ENCODE data around the gene THBS1.

The THBS1 gene

DNA sequence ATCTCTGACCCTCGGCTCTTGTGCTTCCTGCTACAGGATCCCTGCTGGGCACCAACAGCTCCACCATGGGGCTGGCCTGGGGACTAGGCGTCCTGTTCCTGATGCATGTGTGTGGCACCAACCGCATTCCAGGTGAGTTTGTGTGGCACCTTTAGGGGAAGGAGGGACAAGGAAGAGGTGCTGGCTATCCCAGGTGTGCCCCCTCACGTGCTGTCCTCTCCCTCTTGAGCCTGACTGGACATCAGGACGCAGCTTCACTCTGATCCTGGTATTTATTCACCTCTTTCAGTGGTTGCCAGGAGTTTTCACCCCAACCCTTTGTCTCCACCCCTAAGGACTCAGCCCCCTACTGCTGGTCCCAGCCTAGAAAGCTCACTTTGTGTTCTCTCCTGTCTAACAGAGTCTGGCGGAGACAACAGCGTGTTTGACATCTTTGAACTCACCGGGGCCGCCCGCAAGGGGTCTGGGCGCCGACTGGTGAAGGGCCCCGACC lies 960 bp downstream of the THBS1 start:
- TF ChIP-seq ZNF274 (IDR thresholded peaks at IDR 0.05; ENCODE audit: low read depth, low read length) = no peak
- no peak overlapping the region for H3K4me3 ChIP-seq (ENCODE audit: low read length)

GRCh38 chr15:39582286-39582976 lies 1.6 kb downstream of the THBS1 start:
- no peak overlapping the region for H3K4me3 ChIP-seq (ENCODE audit: low read length)
- no peak for TF ChIP-seq ZNF274 (IDR thresholded peaks at IDR 0.05; ENCODE audit: low read depth, low read length)

DNA sequence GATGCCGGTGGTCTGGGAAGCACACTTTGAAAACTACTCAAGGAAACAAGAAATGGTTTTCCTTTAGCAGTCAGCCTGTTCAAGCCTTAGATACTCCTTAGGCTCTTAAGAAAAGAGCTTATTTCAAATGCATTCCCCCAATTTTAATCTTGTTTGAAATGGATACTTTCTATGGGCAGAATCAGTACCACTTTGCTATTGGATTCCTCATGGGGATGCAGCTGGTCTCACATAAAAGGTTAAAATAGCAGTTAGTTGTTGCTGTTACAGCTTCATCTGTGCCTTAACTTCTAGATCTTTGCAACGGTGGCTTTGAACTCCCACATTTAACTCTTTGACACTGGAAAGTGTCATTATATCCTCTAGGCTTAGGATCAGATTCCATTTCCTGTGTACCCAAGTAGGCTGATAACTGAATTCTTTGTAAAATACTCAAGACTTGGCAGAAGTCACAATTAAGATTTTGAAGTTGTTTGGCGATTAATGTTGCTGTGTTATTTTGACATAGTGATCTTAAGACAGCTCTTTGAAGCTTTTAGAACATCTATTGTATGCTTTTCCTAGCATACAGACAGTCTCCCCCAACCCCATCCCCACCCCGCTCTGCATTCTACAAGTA lies 2.2 kb downstream of the THBS1 start:
- H3K4me3 ChIP-seq (ENCODE audit: low read length) = no peak overlapping the region
- TF ChIP-seq ZNF274 (IDR thresholded peaks at IDR 0.05; ENCODE audit: low read depth, low read length) = no peak

- no peak overlapping the region for H3K4me3 ChIP-seq (ENCODE audit: low read length)
- no peak for TF ChIP-seq ZNF274 (IDR thresholded peaks at IDR 0.05; ENCODE audit: low read depth, low read length)
Measured at GRCh38 chr15:39583596-39584265, 2.9 kb downstream of the THBS1 start.

DNA sequence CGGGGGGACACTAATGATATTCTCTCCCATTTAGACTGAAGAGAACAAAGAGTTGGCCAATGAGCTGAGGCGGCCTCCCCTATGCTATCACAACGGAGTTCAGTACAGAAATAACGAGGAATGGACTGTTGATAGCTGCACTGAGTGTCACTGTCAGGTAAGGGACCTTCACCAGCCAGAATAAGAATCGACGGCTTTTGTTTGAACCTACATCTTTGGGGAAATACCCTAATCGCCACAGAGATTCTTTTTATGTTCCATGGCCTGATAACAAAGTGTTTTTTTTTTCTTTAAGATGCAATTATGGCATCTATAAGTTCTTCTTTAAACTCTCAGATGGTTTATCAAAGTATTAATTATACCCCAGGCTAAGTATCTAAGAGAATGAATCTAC lies 3.4 kb downstream of the THBS1 start:
- H3K4me3 ChIP-seq (ENCODE audit: low read length) = no peak overlapping the region

GRCh38 chr15:39584662-39585388 lies 3.9 kb downstream of the THBS1 start:
- no peak for TF ChIP-seq ZNF274 (IDR thresholded peaks at IDR 0.05; ENCODE audit: low read depth, low read length)
- H3K4me3 ChIP-seq (ENCODE audit: low read length) = no peak overlapping the region

More for the DNA sequence above, 3.4 kb downstream of the THBS1 start:
- no peak for TF ChIP-seq ZNF274 (IDR thresholded peaks at IDR 0.05; ENCODE audit: low read depth, low read length)

DNA sequence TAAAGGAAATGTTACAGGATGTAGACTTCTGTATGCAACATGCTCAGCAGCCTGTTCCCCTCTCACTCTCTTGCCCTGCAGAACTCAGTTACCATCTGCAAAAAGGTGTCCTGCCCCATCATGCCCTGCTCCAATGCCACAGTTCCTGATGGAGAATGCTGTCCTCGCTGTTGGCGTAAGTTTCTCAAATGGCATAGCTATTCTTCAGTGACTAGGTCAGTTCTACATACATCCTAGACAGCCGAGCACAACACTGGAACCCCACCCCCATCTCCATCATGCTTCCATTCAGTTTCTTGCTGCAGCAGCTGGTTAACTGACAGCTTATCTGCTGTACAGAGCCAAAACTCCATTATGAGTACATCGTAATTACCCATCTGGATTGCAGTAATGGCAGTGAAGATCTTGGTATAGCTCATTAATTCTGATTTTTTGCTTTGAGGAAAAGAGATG lies 4.5 kb downstream of the THBS1 start:
- no peak for TF ChIP-seq ZNF274 (IDR thresholded peaks at IDR 0.05; ENCODE audit: low read depth, low read length)
- no peak overlapping the region for H3K4me3 ChIP-seq (ENCODE audit: low read length)

- no peak for TF ChIP-seq ZNF274 (IDR thresholded peaks at IDR 0.05; ENCODE audit: low read depth, low read length)
- no peak overlapping the region for H3K4me3 ChIP-seq (ENCODE audit: low read length)
Measured at GRCh38 chr15:39585871-39586301, 5.0 kb downstream of the THBS1 start.

GRCh38 chr15:39586387-39587095 lies 5.7 kb downstream of the THBS1 start:
- TF ChIP-seq ZNF274 (IDR thresholded peaks at IDR 0.05; ENCODE audit: low read depth, low read length) = no peak

DNA sequence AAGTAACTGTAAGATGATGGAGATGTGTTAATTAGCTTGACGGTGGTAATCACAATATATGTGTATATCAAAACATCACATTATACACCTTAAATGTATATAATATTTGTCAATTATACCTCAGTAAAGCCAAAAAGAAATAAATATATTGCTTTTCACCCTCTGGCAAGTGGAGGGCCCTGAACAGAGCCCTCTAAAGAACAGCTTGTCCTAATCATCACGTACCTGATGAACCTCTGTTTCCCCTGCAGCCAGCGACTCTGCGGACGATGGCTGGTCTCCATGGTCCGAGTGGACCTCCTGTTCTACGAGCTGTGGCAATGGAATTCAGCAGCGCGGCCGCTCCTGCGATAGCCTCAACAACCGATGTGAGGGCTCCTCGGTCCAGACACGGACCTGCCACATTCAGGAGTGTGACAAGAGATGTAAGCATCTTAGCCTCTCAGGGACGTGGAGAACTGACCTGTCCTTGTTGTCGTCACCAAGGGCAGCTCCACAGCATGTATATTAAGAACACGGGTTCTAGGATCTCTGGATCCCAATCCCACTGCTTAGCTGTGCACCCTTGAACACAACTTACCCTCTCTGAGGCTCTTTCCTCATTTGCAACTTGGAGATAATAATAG lies 6.3 kb downstream of the THBS1 start:
- no peak overlapping the region for H3K4me3 ChIP-seq (ENCODE audit: low read length)
- no peak for TF ChIP-seq ZNF274 (IDR thresholded peaks at IDR 0.05; ENCODE audit: low read depth, low read length)

More at GRCh38 chr15:39586387-39587095, 5.7 kb downstream of the THBS1 start:
- H3K4me3 ChIP-seq (ENCODE audit: low read length) = no peak overlapping the region

- H3K4me3 ChIP-seq (ENCODE audit: low read length) = no peak overlapping the region
- TF ChIP-seq ZNF274 (IDR thresholded peaks at IDR 0.05; ENCODE audit: low read depth, low read length) = no peak
Measured at GRCh38 chr15:39587731-39588530, 7.1 kb downstream of the THBS1 start.

DNA sequence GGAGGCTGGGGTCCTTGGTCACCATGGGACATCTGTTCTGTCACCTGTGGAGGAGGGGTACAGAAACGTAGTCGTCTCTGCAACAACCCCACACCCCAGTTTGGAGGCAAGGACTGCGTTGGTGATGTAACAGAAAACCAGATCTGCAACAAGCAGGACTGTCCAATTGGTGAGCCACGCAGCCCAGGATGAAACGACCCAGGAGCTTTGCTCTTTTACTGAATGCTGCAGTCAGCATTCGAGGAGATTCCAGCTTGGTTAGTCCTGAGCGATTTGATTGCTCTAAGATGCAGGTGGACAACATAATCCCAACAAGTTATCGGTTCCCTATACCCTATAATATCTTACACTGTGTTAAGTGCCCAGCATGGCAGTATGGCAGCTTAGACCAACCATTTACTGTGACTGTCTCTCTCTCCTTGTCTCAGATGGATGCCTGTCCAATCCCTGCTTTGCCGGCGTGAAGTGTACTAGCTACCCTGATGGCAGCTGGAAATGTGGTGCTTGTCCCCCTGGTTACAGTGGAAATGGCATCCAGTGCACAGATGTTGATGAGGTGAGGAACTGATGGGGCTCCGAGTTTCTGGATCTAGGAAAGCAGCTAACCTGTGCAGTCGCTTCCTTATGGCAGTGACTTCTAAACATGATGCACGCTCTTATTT lies 7.8 kb downstream of the THBS1 start:
- H3K4me3 ChIP-seq (ENCODE audit: low read length) = no peak overlapping the region
- no peak for TF ChIP-seq ZNF274 (IDR thresholded peaks at IDR 0.05; ENCODE audit: low read depth, low read length)
